Measurements from ENCODE around the gene EXOC6B.

DNA sequence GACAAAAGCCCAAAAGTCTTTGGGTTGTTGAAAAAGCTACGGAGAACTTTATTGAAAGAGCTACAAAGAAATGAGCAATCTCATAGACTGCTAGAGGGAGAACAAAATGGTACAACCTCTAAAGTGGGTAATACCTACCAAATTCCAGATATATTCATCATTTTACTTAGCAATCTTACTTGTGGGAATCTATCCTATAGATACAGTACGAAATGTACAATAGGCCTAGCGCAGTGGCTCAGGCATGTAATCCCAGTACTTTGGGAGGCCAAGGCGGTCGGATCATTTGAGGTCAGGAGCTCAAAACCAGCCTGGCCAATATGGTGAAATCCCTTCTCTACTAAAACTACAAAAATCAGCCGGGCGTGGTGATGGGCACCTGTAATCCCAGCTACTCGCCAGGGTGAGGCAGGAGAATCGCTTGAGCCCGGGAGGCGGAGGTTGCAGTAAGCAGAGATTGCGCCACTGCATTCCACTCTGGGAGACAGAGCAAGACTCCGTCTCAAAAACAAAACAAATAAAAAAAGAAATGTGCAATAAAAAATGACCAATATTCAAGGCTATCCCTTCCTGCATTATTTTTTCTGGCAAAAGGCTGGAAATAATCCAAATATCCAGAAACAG lies 10.1 kb downstream of the EXOC6B start:
- TF ChIP-seq CTCF (IDR thresholded peaks at IDR 0.05), result no peak
- no peak for TF ChIP-seq POLR2A (IDR thresholded peaks at IDR 0.05)
